Stimulated activated CD4-positive, alpha-beta T cell treated with anti-CD3 and anti-CD28 coated beads, Interleukin-1b, Interleukin-23, amount 100 ng/mL, for 1 hour (primary cell): ENCODE data around the gene ZNF208.
"Not testable (repeated sequence)": the region's sequence is repeated elsewhere in the genome, so short reads cannot be mapped to it uniquely, and the experiment has no call there.

Experiments
- DNase-seq, 2 donors: peaks; one replicate each; pipeline ENCODE4 v3.0.0-alpha.2; 2020; ENCODE audit warnings: low read depth in 2 of 2

Gene ZNF208

DNA sequence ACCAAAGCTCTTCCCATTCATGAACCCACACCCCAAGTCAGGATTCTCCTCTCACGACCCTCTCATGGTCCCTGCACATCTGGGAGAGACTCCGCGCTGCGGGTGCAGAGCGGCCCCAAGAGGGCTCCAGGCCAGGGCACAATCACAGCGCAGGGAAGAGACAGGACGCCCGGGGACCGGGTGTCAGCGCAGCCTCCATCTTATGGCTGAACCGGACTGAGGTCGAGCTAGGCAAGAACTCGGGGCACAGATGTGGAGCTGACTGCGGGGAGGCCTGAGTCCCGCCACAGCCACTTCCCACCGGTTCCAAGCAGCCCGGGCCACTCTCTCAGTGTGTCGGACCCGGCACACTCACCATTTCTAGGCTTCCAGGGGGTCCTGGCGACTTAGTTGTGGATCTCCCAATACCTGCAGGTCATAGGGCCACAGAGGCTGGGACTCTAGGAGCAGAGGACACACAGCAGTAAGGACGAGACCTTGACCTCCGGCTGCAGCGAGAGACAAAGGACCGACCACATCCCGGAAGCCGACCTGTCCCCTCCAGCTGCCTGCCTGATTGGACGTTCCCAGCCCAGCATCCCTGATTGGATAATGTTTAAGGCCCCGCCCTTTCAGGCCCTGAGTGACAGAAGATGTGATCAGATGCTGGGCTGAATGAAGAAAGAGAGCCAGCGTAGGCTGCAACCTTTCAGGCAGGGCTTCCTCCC lies at the start of gene ZNF208:
Gene ZNF208, minus strand, starts transcription at position 507 of the 707 bp plus-strand sequence. Its CDS starts 149 bp downstream, at position 358.
- not testable (repeated sequence) for DNase-seq

DNA sequence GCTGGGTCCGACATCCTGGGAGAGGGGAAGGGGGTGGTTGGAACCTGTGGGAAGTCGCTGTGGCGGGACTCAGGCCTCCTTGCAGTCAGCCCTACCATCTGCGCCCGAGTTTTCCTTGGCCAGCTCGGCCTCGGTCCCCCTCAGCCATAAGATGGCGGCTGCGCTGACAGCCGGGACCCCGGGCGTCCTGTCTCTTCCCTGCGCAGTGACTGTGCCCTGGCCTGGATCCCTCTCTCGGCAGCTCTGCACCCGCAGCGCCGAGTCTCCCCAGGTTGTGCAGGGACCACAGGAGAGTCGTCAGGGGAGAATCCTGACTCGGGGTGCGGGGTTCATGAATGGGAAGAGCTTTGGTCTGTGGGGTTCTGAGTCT lies 41.9 kb upstream of the ZNF208 start:
- no peak for DNase-seq

DNA sequence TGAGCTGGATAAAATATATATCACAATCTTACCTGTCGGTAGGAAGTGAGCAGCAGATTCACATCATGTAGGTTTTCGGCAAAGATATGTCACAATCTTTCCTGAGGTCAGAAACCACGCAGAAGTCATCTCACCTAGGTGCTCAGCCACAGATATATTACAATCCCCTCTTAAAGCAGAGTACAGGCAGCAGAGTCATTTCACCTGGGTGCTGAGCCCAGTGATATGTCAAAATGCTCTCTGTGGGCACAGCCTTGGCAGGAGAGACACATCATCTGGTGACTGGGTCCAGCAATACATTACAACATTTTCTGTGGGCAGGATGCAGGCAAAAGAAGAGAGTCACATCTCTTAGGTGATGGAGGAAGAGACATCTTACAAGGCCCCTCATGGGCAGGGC lies 30.4 kb upstream of the ZNF208 start:
- DNase-seq, result not testable (repeated sequence)

- no peak for DNase-seq
These were observed 19.9 kb upstream of the ZNF208 start for GRCh38 chr19:22030680-22031079.

- no peak for DNase-seq
These were observed 15.9 kb upstream of the ZNF208 start for GRCh38 chr19:22026687-22027086.

GRCh38 chr19:22025539-22025938 lies 14.8 kb upstream of the ZNF208 start:
- DNase-seq, result not testable (repeated sequence)

DNA sequence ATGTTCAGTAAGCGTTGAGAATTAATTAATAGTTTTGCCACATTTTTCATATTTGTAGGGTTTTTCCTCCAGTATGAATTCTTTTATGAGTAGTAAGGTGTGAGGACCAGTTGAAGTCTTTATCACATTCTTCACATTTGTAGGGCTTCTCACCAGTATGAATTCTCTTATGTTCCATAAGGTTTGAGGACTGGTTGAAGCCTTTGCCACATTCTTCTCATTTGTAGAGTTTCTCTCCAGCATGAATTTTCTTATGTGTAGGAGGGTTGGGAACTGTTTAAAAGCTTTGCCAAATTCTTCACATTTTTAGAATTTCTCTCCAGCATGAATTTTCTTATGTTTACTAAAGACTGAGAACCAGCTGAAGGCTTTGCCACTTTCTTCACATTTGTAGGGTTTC lies 40.3 kb downstream of the ZNF208 start:
- no peak for DNase-seq

DNA sequence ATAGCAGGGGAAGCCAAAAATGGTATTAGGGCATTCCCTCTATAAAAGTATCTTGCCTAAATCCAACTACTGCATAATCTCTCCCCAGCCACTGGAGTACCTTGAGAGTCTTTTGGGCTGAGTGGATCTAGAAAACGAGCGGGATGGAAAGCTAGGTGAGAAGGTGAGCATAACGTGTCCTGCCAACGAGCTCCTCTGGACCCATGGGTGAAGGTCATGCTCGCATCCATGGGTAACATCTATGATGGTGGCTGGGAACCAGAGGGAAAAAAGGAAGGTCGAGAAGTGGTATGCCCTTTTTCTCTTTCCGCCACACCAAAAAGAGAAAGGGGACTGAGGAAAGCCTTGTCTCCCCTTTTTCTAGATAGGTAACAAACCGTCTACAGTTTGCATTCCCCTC lies 63.0 kb downstream of the ZNF208 start:
- no peak for DNase-seq

DNA sequence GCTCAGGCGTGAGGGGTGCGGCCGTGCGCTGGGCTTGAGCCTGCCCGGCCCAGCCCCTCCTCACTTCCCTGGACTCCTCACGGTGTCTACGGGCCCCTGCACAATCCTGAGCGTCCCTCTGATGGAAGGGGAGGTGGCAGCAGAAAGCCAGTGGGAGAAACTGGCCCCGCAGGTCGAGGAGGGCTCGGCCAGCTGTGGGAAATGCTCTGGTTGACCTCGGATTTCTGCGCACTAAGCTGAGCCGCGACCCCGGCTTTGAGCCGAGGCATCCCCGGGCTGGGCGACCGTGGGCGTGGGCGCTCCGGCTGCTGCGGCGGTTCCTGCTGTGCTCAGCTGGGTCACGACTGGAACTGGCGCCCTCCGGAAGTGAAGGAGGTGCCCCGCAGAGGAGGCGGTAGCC lies 70.1 kb downstream of the ZNF208 start:
- DNase-seq, result no peak

DNA sequence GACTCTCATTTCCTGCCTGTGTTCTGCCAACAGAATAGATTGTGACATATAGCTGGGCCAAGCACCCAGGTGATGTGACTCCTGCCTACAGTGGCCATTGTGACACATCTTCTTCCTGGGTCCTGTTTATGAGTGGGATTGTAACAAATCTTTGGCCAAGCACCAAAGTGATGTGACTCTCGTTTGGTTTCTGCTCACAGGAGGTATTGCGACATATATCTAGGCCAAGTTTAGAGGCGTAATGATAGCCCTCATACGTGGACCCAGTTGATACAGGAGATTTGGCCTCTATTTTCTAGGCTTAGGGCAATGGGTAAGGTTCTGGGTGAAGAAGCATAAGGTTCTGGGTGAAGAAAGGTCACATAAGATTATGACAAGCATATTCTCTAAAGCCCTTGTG lies 76.2 kb downstream of the ZNF208 start:
- no peak for DNase-seq

- DNase-seq, result no peak
These were observed 76.6 kb downstream of the ZNF208 start for GRCh38 chr19:21934131-21934530.

GRCh38 chr19:21922276-21922675 lies 88.5 kb downstream of the ZNF208 start:
- no peak for DNase-seq

DNA sequence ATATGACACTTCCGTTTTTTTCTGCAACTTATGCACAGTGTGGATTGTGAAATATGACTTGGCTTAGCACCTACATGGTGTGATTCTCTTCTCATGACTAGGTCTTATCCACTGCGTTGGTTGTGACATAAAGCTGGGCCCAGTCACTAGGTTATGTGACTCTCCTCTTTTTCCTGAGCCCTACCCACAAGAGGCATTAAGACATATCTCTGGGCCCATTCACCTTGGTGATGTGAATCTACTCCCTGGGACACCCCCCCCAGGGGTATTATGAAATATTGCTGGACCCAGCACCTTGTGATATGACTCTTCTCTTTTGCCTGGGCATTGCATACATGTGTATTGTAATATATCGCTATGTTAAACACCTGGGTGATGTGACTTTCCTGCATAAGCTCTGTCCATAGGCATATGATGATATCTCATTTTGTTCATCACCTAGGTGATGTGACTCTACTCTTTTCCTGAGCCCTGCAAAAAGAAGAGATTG lies 89.0 kb downstream of the ZNF208 start:
- no peak for DNase-seq

- DNase-seq, result no peak
These were observed 95.3 kb downstream of the ZNF208 start for GRCh38 chr19:21915411-21915810.

DNA sequence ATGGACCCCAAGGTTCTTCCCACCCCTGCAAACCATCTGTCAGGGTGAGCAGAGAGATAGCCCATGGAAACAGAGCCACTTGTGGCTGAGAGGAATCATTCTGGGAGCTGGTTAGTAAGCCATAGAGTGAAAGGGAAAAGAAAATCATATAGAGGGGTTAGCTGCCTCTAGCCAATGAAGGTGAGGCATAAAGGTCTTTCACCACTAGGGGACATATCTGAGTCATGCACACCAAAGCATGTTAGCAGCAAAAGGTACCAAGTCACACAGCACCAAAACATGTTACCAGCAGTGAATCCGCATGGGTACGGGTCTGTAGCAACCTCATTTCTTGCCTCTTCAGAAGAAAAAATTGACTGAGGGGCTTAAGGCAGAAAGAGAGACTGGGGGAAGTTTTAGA lies 98.1 kb downstream of the ZNF208 start:
- DNase-seq, result no peak

DNA sequence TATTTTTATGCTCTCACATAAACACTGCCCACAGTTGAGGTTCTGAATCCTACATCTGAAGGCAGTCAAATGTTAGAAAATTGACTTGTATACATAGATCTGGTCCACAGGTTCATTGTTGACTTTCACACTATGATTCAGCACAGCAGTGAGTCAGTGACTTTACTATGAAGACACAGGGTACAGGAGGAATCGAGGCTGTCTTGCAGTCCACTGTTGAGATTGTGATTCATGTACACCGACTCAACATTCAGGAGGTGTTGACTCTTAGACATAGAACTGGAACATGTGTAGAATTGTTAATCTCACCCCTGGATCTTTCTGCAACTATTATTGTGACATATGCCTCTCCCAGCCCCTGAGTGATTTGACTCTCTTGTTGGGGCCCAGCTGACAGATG lies 100.4 kb downstream of the ZNF208 start:
- DNase-seq, result no peak

GRCh38 chr19:21908066-21908465 lies 102.7 kb downstream of the ZNF208 start:
- DNase-seq, result no peak

- no peak for DNase-seq
These were observed 103.2 kb downstream of the ZNF208 start for GRCh38 chr19:21907516-21907915.

- no peak for DNase-seq
These were observed 108.2 kb downstream of the ZNF208 start for GRCh38 chr19:21902571-21902970.

- no peak for DNase-seq
These were observed 108.9 kb downstream of the ZNF208 start for GRCh38 chr19:21901861-21902260.

- DNase-seq, result no peak
These were observed 110.3 kb downstream of the ZNF208 start for GRCh38 chr19:21900401-21900800.

- no peak for DNase-seq
These were observed 119.7 kb downstream of the ZNF208 start for GRCh38 chr19:21891086-21891485.

GRCh38 chr19:21890017-21890416 lies 120.7 kb downstream of the ZNF208 start:
- DNase-seq, result not testable (repeated sequence)

DNA sequence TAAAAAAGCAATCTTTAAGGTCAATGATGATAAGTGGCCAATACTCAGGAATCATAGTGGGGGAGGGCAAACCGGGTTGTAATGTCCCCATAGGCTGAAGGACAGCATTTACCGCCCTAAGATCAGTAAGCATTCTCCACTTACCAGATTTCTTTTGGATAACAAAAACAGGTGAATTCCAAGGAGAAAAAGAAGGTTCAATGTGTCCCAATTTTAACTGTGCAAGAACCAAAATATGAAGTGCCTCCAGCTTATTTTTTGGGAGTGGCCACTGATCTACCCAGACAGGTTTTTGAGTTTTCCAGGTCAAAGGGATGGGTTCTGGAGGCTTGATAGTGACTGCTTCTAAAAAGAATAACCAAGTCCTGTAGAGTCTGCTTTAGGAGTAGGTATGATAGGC lies 125.2 kb downstream of the ZNF208 start:
- not testable (repeated sequence) for DNase-seq
